Natural killer cell treated with Interleukin-12 subunit alpha and Interleukin-12 subunit beta and Interleukin-15 and Interleukin-18, amount 100 ng/mL, for 72 hours (primary cell): ENCODE results near the gene NINL. TPM values are rescaled to one million over a fixed set of nuclear protein-coding genes. Genes with fewer than 3 reads are reported as not detected.
"Not testable (repeated sequence)": the region's sequence is repeated elsewhere in the genome, so short reads cannot be mapped to it uniquely, and the experiment has no call there.

Experiments used
- ATAC-seq, 2 donors: fragments of 150-1000 bp; cut with Tn5 transposase in 1 of 2; sonication (Bioruptor Pico), chemical (Tn5 transposase) in 1 of 2; 2 replicates each; pipeline ENCODE4 v1.10.0; 2021
- DNase-seq: peaks from one replicate; pipeline ENCODE4 v3.0.0; 2022; ENCODE audit warnings: low spot score
- H3K27ac Mint-ChIP-seq, 2 donors: 1 replicate in 1 of 2; 2 replicates in 1 of 2; pipeline ENCODE4 v1.8.0; 2022; ENCODE audit warnings: mixed read lengths in 2 of 2, mild to moderate bottlenecking in 1 of 2, moderate library complexity in 1 of 2
- H3K27me3 Mint-ChIP-seq, 2 donors: 1 replicate in 1 of 2; 2 replicates in 1 of 2; pipeline ENCODE4 v1.8.0; 2022; ENCODE audit warnings: mixed read lengths in 2 of 2
- H3K36me3 Mint-ChIP-seq: one replicate; pipeline ENCODE4 v1.8.0; 2022; ENCODE audit warnings: mixed read lengths
- H3K4me1 Mint-ChIP-seq, 2 donors: 1 replicate in 1 of 2; 2 replicates in 1 of 2; pipeline ENCODE4 v1.8.0; 2022; ENCODE audit warnings: low read depth in 2 of 2, mixed read lengths in 2 of 2, mild to moderate bottlenecking in 1 of 2
- H3K4me3 Mint-ChIP-seq: one replicate; pipeline ENCODE4 v1.8.0; 2022; ENCODE audit warnings: mixed read lengths
- H3K9me3 Mint-ChIP-seq: 2 replicates; pipeline ENCODE4 v1.8.0; 2022; ENCODE audit warnings: mixed read lengths
- total RNA-seq, 2 donors: library from RNA; stranded (reverse); gene quantifications; one replicate each; pipeline ENCODE4 v1.2.3, GENCODE V29; 2022

Gene NINL
- total RNA-seq, 2 donors from 2014 or later = 1.4 to 1.6 TPM

DNA sequence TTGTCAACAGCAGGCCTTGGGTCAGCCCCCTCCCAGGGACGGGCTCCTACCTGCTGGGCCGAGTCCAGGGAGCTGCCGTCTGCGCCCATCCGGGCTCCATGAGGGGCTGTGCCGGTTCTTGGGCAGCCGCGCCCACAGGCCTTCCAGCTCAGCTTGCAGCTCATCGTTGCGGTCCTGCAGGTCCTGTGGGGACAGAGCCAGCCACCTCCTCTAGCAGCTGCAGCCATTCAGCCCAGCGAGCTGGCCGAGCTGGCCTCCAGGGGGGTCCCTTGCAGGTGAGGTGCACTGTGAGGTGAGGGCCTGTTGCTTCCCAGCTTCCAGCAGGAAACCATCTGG, 103.4 kb downstream of the NINL start:
- H3K27me3 Mint-ChIP-seq = peaks cover 0 to 11% of the 10 kb centered on the region in 2 donors
- DNase-seq = no peak
- H3K9me3 Mint-ChIP-seq = no peaks in the 10 kb centered on the region
- H3K4me3 Mint-ChIP-seq = no peak overlapping the region
- no peak for ATAC-seq
- no peak overlapping the region for H3K27ac Mint-ChIP-seq
- peaks cover 9 to 16% of the 10 kb centered on the region in 2 donors for H3K4me1 Mint-ChIP-seq
- no peaks in the 10 kb centered on the region for H3K36me3 Mint-ChIP-seq

GRCh38 chr20:25481235-25481917, 104.0 kb downstream of the NINL start:
- H3K27ac Mint-ChIP-seq = no peak overlapping the region
- peaks cover 7 to 14% of the 10 kb centered on the region in 2 donors for H3K4me1 Mint-ChIP-seq
- H3K9me3 Mint-ChIP-seq = no peaks in the 10 kb centered on the region
- no peaks in the 10 kb centered on the region for H3K36me3 Mint-ChIP-seq
- no peak overlapping the region for H3K4me3 Mint-ChIP-seq
- DNase-seq (no peak), ATAC-seq (no peak)
- H3K27me3 Mint-ChIP-seq = peaks cover 0 to 10% of the 10 kb centered on the region in 2 donors

DNA sequence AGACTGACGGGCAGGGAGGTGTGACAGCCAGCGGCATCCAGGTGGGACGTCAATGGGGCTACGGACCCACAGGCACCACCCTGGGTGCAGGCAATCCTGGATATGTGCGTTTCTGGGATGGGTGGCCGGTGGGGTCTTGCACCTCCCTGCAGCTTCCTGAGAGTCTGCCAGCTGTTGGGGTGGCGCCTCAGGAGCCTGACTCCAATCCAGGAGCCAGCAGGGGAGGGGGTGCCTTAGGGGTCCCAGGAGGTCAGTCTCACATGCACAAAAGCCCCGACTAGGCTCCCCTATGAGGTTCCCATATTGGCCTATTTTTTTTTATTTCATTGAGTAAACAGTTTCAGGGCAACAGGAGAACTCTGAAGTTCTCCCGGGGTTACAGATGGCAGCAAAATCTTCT, 104.5 kb downstream of the NINL start:
- Mint-ChIP-seq H3K36me3 (no peaks in the 10 kb centered on the region), H3K4me3 (no peak overlapping the region), H3K27me3 (peaks cover 0 to 8% of the 10 kb centered on the region in 2 donors), H3K27ac (no peak overlapping the region), H3K9me3 (no peaks in the 10 kb centered on the region), H3K4me1 (peaks cover 5 to 10% of the 10 kb centered on the region in 2 donors)
- ATAC-seq = no peak
- DNase-seq = no peak

- no peaks in the 10 kb centered on the region for H3K9me3 Mint-ChIP-seq
- ATAC-seq = no peak
- no peak overlapping the region for H3K27ac Mint-ChIP-seq
- H3K36me3 Mint-ChIP-seq = no peaks in the 10 kb centered on the region
- peaks cover 5 to 9% of the 10 kb centered on the region in 2 donors for H3K4me1 Mint-ChIP-seq
- H3K4me3 Mint-ChIP-seq = no peak overlapping the region
- peaks cover 0 to 8% of the 10 kb centered on the region in 2 donors for H3K27me3 Mint-ChIP-seq
- no peak for DNase-seq
These were observed 105.2 kb downstream of the NINL start for GRCh38 chr20:25480156-25480555.

GRCh38 chr20:25479638-25480037, 105.7 kb downstream of the NINL start:
- no peaks in the 10 kb centered on the region for H3K9me3 Mint-ChIP-seq
- peaks cover 2 to 4% of the 10 kb centered on the region in 2 donors for H3K4me1 Mint-ChIP-seq
- H3K4me3 Mint-ChIP-seq = no peak overlapping the region
- DNase-seq = no peak
- no peak for ATAC-seq
- no peaks in the 10 kb centered on the region for H3K36me3 Mint-ChIP-seq
- H3K27me3 Mint-ChIP-seq = peaks cover 0 to 5% of the 10 kb centered on the region in 2 donors
- H3K27ac Mint-ChIP-seq = no peak overlapping the region

DNA sequence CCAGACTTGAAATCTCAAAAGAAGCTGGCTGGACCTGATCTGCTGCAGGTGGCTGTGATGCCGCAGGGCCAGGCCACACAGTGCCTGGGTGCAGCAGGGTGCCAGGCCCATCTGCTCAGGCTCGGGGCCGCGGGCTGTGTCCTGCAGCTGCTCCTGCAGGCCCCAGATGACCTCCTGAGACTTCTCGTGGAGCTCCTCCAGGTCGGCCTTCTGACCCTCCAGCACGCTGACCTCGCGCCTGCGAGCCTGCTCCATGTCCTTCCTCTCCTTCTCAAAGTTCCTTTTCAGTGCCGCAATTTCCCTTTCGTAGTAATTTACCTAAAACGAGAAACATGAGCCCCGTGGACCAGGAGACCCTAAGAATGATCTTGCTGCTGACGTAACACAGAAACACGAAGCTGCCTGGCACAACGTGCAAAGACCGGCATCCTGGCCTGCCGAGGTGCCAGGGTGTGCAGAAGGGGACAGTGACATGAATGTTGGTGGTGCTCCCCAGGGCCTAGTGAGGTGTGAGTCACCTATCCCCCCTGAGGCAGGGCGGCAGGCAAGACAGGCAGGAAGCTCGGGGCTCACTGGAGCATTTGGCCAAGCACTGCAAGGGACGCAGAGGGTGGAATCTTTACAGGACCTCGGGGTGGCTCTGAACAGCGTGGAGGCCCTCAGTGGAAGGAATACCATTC, 106.3 kb downstream of the NINL start:
- Mint-ChIP-seq H3K4me3 (no peak overlapping the region), H3K27me3 (peaks cover 0 to 3% of the 10 kb centered on the region in 2 donors), H3K27ac (no peak overlapping the region), H3K36me3 (no peaks in the 10 kb centered on the region), H3K9me3 (no peaks in the 10 kb centered on the region), H3K4me1 (no peaks in the 10 kb centered on the region)
- ATAC-seq = no peak
- no peak for DNase-seq

GRCh38 chr20:25477014-25477882, 108.1 kb downstream of the NINL start:
- DNase-seq = no peak
- Mint-ChIP-seq H3K4me1 (no peaks in the 10 kb centered on the region), H3K27me3 (no peaks in the 10 kb centered on the region), H3K9me3 (no peaks in the 10 kb centered on the region), H3K27ac (no peak overlapping the region), H3K36me3 (no peaks in the 10 kb centered on the region), H3K4me3 (no peak overlapping the region)
- ATAC-seq = no peak

DNA sequence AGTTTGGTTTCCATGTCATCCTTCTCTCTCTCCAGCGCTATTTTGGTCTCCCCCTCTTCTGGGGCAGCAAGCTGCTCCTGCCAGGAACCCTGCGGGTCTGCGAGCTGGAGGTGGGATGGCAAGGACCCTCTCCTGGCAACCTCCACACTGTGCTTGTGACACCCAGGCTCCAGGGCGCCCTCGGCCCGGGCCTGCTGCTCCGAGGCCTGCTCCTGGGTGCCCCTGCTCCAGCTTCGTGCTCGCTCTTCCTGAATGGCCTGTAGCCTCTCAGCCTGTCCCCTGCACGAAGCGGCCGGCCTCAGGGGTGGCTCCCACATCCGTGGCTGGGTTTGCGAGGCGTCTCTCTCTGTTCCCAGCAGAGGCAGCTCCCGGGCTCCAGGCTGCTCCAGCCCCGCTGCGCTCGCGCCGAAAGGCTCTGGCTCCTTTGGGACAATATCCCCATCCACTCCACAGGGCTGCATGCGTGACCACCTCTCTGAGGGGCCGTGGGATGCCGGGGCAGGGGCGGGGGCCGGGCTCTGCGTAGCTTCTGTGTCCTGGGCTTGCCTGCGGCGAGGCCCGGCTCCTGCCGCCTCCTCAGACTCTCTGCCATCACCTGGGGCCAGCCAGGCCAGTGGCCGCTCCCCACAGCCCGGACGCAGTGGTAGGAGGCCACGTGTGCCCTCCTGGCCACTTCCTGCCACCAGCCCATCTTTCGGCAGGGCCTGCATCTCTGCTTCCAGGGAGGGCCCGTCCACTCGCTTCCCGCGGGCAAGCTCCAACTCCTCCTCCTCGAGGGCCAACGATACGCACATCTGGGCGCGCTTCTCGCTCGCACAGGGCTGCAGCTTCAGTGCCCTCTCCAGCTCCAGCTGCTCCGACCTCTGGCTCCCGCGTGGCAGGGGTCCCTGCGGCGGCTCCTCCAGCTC, 109.0 kb downstream of the NINL start:
- ATAC-seq (peak; percentile 3 to 12), DNase-seq (no peak)
- Mint-ChIP-seq H3K4me1 (no peaks in the 10 kb centered on the region), H3K27ac (no peak overlapping the region), H3K4me3 (no peak overlapping the region), H3K36me3 (no peaks in the 10 kb centered on the region), H3K9me3 (no peaks in the 10 kb centered on the region), H3K27me3 (no peaks in the 10 kb centered on the region)

DNA sequence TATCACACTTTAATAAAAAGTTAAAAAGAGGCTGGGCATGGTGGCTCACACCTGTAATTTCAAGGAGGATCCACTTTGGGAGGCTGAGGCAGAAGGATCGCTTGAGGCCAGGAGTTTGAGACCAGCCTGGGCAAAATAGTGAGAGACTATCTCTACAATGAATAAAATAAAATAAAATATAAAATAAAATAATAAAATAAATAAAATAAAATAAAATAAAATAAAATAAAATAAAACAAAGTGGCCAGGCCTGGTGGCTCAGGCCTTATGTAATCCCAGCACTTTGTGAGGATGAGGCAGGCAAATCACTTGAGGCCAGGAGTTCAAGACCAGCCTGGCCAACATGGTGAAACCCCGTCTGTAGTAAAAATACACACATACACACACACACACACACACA, 112.0 kb downstream of the NINL start:
- not testable (repeated sequence) for DNase-seq, H3K4me1 Mint-ChIP-seq, H3K36me3 Mint-ChIP-seq, H3K27ac Mint-ChIP-seq, H3K9me3 Mint-ChIP-seq, H3K4me3 Mint-ChIP-seq, H3K27me3 Mint-ChIP-seq, ATAC-seq

DNA sequence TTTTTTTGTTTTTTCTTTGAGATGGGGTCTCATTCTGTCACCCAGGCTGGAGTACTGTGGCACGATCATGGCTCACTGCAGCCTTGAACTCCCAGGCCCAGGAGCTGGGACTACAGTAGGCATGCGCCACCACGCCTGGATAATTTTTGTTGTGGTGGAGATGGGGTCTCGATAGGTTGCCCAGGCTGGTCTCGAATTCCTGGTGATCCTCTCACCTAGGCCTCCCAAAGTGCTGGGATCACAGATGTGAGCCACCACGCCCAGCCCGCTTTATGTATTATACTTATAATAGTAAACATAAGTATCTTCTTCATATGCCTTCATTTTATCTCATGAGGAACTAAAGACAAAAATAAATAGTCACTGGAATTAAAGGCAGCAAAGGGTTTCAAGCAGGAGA, 114.3 kb downstream of the NINL start:
- H3K27me3 Mint-ChIP-seq = no peaks in the 10 kb centered on the region
- no peaks in the 10 kb centered on the region for H3K9me3 Mint-ChIP-seq
- peaks cover 4 to 6% of the 10 kb centered on the region in 2 donors for H3K4me1 Mint-ChIP-seq
- no peak overlapping the region for H3K4me3 Mint-ChIP-seq
- no peaks in the 10 kb centered on the region for H3K36me3 Mint-ChIP-seq
- no peak for DNase-seq
- H3K27ac Mint-ChIP-seq = no peak overlapping the region
- no peak for ATAC-seq

GRCh38 chr20:25470045-25470444, 115.3 kb downstream of the NINL start:
- Mint-ChIP-seq H3K27me3 (no peaks in the 10 kb centered on the region), H3K9me3 (no peaks in the 10 kb centered on the region), H3K4me1 (peaks cover 4 to 6% of the 10 kb centered on the region in 2 donors), H3K36me3 (no peaks in the 10 kb centered on the region), H3K27ac (no peak overlapping the region), H3K4me3 (no peak overlapping the region)
- DNase-seq (no peak), ATAC-seq (no peak)

DNA sequence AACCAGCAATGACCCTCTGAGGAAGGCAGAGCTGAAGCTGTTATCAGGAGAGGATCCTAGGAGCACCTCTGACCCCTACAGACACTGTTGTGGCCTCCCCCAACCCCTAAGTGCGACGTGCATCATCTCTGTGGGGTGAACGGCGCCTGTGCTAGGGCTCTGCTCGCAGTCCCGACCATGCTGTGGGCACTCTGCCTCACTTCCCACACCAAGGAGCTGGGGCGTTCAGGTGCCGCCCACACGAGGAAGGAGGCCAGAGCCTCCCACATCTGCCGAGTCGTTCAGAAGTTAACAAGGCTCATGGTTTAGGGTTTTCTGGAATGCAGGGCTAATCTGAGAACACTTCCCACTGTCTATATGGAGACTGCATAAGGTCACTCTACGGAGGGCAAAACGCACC, 115.8 kb downstream of the NINL start:
- no peaks in the 10 kb centered on the region for H3K27me3 Mint-ChIP-seq
- no peaks in the 10 kb centered on the region for H3K36me3 Mint-ChIP-seq
- DNase-seq = no peak
- no peaks in the 10 kb centered on the region for H3K9me3 Mint-ChIP-seq
- no peak overlapping the region for H3K27ac Mint-ChIP-seq
- H3K4me1 Mint-ChIP-seq = peaks cover 4 to 6% of the 10 kb centered on the region in 2 donors
- ATAC-seq = no peak
- H3K4me3 Mint-ChIP-seq = no peak overlapping the region
